HepG2 (cell line): ENCODE data around the gene SNRPD3. TPM values are rescaled to one million over a fixed set of nuclear protein-coding genes. Genes with fewer than 3 reads are reported as not detected.
A peak's percentile ranks its signal among the peaks of the same experiment; 100 is the strongest.
"Not testable (repeated sequence)": the region's sequence is repeated elsewhere in the genome, so short reads cannot be mapped to it uniquely, and the experiment has no call there.

ENCODE experiments used
- ATAC-seq: fragments of 200-7000 bp; cut with Tn5 transposase; 3 replicates; pipeline ENCODE4 v1.9.1; 2020; ENCODE audit warnings: mild to moderate bottlenecking, moderate library complexity
- BruUV-seq: library from RNA; stranded (reverse); fragments of 400-500 nt; replicated peaks from 2 replicates; lab custom pipeline; 2021; lab: Mats Ljungman, UMichigan
- CTCF ChIA-PET: fragments of 300-600 bp; formaldehyde crosslinking; extraction: SDS; loops from one replicate; lab custom pipeline; 2021; ENCODE audit warnings: low total read pairs, inconsistent platforms, low intra/inter-chr PET ratio; lab: Yijun Ruan, JAX
- POLR2A ChIA-PET: fragments of 350-600 bp; sonication (Branson Sonifier 250); formaldehyde crosslinking; loops from one replicate; lab custom pipeline; 2020; ENCODE audit warnings: antibody characterized with exemption, inconsistent platforms; lab: Yijun Ruan, JAX
- DNase-seq: peaks from one replicate; pipeline ENCODE4 v3.0.0-alpha.2; 2015; ENCODE audit warnings: low spot score
- FAIRE-seq: peaks from 3 replicates; lab custom pipeline; 2011; peaks lifted over from hg19 to GRCh38; lab: Jason Lieb, UNC
- H2AFZ ChIP-seq: one replicate; pipeline ENCODE4 v1.6.1; 2011; ENCODE audit warnings: low read length, inconsistent platforms
- H3K27ac ChIP-seq: fragments of 300-600 bp; 3 replicates; pipeline ENCODE4 v1.8.0; 2011; ENCODE audit warnings: mixed run types, mild to moderate bottlenecking, mixed read lengths, low read length, inconsistent platforms; ENCODE audit not compliant: insufficient read depth; ENCODE audit errors: extremely low read length
- H3K27me3 ChIP-seq, 2 experiments: fragments of 200-600 bp in 1 of 2; 2 replicates in 1 of 2; 3 replicates in 1 of 2; pipeline versions ENCODE4 v1.6.0 to v1.8.0; 2011; ENCODE audit warnings: low read length in 2 of 2, mild to moderate bottlenecking in 2 of 2, moderate library complexity in 2 of 2, inconsistent platforms in 1 of 2; ENCODE audit not compliant: insufficient read depth in 2 of 2, control insufficient read depth in 1 of 2
- H3K36me3 ChIP-seq, 2 experiments: fragments of 200-600 bp in 1 of 2; replicated peaks in 1 of 2; 2 replicates in 1 of 2; 3 replicates in 1 of 2; pipeline versions ENCODE4 v1.5.1 to v1.8.0; 2011; ENCODE audit warnings: low read length in 2 of 2, inconsistent platforms in 1 of 2; ENCODE audit not compliant: insufficient read depth in 2 of 2, control insufficient read depth in 1 of 2
- H3K4me1 ChIP-seq: 2 replicates; pipeline ENCODE4 v1.5.1; 2012; ENCODE audit warnings: low read length, inconsistent platforms; ENCODE audit not compliant: insufficient read depth
- H3K4me2 ChIP-seq: 2 replicates; pipeline ENCODE4 v1.6.0; 2011; ENCODE audit warnings: low read depth, low read length, inconsistent platforms
- H3K4me3 ChIP-seq, 3 experiments: fragments of 200-600 bp in 1 of 3; sonication (generic), shearing (Covaris generic) in 1 of 3; replicated peaks in 1 of 3; 2 replicates each; pipeline ENCODE4 v1.5.1; 2011 to 2016; ENCODE audit warnings: low read length in 3 of 3, inconsistent platforms in 2 of 3, low read depth in 2 of 3, mild to moderate bottlenecking in 2 of 3, control low read depth in 1 of 3, mixed read lengths in 1 of 3; ENCODE audit not compliant: insufficient read depth in 1 of 3
- H3K79me2 ChIP-seq: one replicate; pipeline ENCODE4 v1.6.1; 2011; ENCODE audit warnings: low read length, inconsistent platforms; ENCODE audit not compliant: insufficient read depth
- H3K9ac ChIP-seq: 2 replicates; pipeline ENCODE4 v1.6.0; 2011; ENCODE audit warnings: mild to moderate bottlenecking, low read depth, low read length, inconsistent platforms; ENCODE audit not compliant: insufficient read depth
- H3K9me3 ChIP-seq: 2 replicates; pipeline ENCODE4 v1.5.1; 2012; ENCODE audit warnings: mild to moderate bottlenecking, low read length
- H4K20me1 ChIP-seq: 2 replicates; pipeline ENCODE4 v1.6.0; 2011; ENCODE audit warnings: inconsistent platforms, mild to moderate bottlenecking, low read length, moderate library complexity; ENCODE audit not compliant: insufficient read depth
- BHLHE40 ChIP-seq: IDR thresholded peaks from 2 replicates; pipeline ENCODE4 v1.6.1; 2011; ENCODE audit warnings: low read length, improper control_type of control experiment
- CEBPG ChIP-seq: IDR thresholded peaks from 2 replicates; pipeline ENCODE4 v1.6.1; 2016
- GATAD2A ChIP-seq: IDR thresholded peaks from 2 replicates; pipeline ENCODE4 v1.6.1; 2016
- HOXA3 ChIP-seq: sonication (generic); formaldehyde crosslinking; IDR thresholded peaks from 2 replicates; pipeline ENCODE4 v1.5.0; 2020; ENCODE audit warnings: missing genetic modification reagents
- MYC ChIP-seq: sonication (generic); formaldehyde crosslinking; IDR thresholded peaks from 2 replicates; pipeline ENCODE4 v1.9.0; 2021; ENCODE audit warnings: missing genetic modification reagents, borderline replicate concordance
- RXRB ChIP-seq: IDR thresholded peaks from 2 replicates; pipeline ENCODE4 v1.6.1; 2016; ENCODE audit warnings: borderline replicate concordance, missing genetic modification reagents, missing compliant biosample characterization
- SAP130 ChIP-seq: IDR thresholded peaks from 2 replicates; pipeline ENCODE4 v1.6.1; 2016; ENCODE audit warnings: low read depth
- ZFY ChIP-seq: sonication (generic); formaldehyde crosslinking; IDR thresholded peaks from 2 replicates; pipeline ENCODE4 v1.4.0; 2020; ENCODE audit warnings: missing genetic modification reagents
- WGBS: methylation state at CpG from one replicate; pipeline ENCODE4 v1.1.6; 2017; ENCODE audit warnings: low lambda C conversion rate; 5-methylcytosine and 5-hydroxymethylcytosine counted together
- in situ Hi-C: cut with HindIII; loops from 2 replicates; pipeline ENCODE4 v1.10.0; 2017; ENCODE audit warnings: low pct_unique_long_range_greater_than_20kb; ENCODE audit not compliant: extremely low pct_ligation_motif_present
- intact Hi-C: fragments of 100-400 bp; cut with micrococcal nuclease; formaldehyde crosslinking; loops from one replicate; pipeline ENCODE4 v1.10.0; 2022; ENCODE audit not compliant: unreplicated experiment
- polyA plus RNA-seq, 8 experiments: library from polyadenylated mRNA; depleted of rRNA in 3 of 8; stranded (reverse) in 7 of 8; unstranded in 1 of 8; fragments of >200 nt; fragmentation: Illumina TruSeq in 4 of 8; extraction: Trizol in 4 of 8; gene quantifications; 2 replicates each; pipeline versions ENCODE4 v1.2.1 to v1.2.3, GENCODE V29; 2011 to 2016; ENCODE audit warnings: low read depth in 4 of 8, missing spikeins in 1 of 8, mixed read lengths in 1 of 8; ENCODE audit not compliant: insufficient read depth in 1 of 8
- total RNA-seq, 5 experiments: library from RNA; depleted of rRNA; stranded (reverse); fragments of >200 nt; fragmentation: Illumina TruSeq; extraction: Trizol; gene quantifications; 2 replicates each; pipeline ENCODE4 v1.2.3, GENCODE V29; 2016; ENCODE audit warnings: low read depth in 1 of 5
- TF ChIP-seq, protein P1 (sequence below): sonication (generic); formaldehyde crosslinking; IDR thresholded peaks from 2 replicates; pipeline ENCODE4 v1.5.1; 2020; ENCODE audit warnings: mild to moderate bottlenecking, missing genetic modification reagents, moderate library complexity
- TF ChIP-seq, protein P2 (sequence below): sonication (generic); formaldehyde crosslinking; IDR thresholded peaks from 2 replicates; pipeline ENCODE4 v1.4.0; 2020; ENCODE audit warnings: missing genetic modification reagents
- TF ChIP-seq, protein P3 (sequence below): sonication (generic); formaldehyde crosslinking; IDR thresholded peaks from 2 replicates; pipeline ENCODE4 v1.5.0; 2020; ENCODE audit warnings: mild to moderate bottlenecking, missing genetic modification reagents, moderate library complexity

The SNRPD3 gene
- total and polyA plus RNA-seq, 2 of the 13 experiments (the other 11 are each of a cell fraction or from before 2014, with no cell fraction given): 110 to 209 TPM

DNA sequence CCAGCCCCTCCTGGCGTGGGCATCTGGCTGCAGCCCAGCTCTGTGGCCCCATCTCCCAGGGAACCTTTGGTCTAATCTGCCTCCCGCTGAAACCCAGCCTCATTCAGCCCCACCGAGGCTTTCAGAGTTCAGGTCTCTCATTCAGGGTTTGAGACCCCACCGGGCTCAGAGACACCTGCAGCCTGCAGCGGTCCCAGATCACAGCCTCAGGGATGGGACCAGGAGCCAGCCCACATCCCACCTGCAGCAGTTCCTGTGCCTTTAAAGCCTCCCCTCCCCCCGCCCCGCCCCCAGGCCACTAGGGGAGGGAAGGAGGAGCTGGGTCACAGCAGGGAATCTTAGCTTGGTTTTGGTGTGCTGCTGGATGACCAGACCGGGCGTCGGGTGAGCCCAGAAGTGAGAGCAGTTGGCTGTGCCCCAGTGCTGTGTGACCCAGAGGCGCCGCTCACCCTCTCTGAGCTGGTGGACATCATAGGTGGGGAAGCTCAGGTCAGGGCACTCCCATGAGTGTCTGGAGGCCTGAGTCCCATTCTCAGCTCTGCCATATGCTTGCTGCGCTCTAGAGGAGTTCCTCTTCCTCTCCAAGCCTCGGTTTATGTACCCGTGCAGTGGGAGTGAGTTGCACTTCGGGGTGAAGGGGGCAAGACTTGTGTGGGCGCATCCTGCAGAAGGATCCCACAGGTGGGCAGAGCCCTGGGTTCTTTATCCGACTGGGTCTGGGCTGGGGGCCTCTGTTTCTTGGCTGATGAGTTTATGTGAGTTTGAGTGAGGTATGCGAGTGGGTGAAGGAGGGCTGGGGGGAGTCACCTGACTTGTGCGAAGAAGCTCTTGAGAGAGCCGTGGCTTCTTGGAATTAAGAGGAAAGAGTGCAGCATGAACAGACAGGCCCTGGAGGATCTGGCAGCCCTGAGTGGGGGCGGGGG is 47.3 kb downstream of the SNRPD3 start, which contains the start of gene GGT1 (continued):
- TF ChIP-seq, protein P1, sequence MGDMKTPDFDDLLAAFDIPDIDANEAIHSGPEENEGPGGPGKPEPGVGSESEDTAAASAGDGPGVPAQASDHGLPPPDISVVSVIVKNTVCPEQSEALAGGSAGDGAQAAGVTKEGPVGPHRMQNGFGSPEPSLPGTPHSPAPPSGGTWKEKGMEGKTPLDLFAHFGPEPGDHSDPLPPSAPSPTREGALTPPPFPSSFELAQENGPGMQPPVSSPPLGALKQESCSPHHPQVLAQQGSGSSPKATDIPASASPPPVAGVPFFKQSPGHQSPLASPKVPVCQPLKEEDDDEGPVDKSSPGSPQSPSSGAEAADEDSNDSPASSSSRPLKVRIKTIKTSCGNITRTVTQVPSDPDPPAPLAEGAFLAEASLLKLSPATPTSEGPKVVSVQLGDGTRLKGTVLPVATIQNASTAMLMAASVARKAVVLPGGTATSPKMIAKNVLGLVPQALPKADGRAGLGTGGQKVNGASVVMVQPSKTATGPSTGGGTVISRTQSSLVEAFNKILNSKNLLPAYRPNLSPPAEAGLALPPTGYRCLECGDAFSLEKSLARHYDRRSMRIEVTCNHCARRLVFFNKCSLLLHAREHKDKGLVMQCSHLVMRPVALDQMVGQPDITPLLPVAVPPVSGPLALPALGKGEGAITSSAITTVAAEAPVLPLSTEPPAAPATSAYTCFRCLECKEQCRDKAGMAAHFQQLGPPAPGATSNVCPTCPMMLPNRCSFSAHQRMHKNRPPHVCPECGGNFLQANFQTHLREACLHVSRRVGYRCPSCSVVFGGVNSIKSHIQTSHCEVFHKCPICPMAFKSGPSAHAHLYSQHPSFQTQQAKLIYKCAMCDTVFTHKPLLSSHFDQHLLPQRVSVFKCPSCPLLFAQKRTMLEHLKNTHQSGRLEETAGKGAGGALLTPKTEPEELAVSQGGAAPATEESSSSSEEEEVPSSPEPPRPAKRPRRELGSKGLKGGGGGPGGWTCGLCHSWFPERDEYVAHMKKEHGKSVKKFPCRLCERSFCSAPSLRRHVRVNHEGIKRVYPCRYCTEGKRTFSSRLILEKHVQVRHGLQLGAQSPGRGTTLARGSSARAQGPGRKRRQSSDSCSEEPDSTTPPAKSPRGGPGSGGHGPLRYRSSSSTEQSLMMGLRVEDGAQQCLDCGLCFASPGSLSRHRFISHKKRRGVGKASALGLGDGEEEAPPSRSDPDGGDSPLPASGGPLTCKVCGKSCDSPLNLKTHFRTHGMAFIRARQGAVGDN: peak; percentile 20; the same call in 1 of the 2 replicates

DNA sequence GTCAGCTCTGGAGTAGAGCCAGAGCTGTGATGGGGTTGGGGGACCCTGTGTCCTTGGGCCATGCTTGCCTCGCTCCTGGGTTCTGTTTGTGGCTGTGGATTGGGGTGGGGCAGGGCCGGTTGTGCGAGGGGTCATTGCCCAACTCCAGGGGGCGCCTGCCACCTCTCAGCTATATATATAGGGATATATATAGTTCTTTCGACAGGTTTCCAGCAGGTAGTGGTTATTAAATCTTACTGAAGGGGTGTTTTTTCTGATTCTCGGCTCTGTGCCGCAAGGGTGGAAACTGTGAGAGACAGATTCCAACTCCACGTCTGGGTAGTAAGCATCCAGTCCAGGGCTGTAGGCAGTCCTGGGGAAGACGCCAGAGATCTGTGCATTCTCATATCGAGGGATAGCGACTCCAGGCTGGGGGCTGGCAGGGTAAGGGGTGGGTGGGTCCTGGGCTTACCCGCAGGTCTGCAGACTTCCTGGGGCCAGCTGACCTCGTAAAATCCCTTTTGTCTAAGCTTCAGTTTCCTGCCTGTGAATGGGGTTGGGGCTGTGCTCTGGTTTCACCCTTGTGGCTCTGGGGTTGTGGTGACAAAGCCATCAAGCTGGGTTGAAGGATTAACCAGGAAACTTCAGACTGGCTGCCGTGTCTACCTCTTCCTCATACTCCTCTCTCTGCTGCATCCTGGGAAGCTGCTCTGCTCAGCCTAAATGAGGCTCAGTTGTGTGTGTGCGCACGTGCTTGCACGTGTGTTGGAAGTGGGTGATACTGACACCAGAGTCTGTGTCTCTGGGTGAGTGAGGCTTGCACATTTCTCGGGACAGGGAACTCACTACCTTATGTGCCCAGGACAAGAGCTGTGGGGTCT is 48.2 kb downstream of the SNRPD3 start:
- DNase-seq, in situ Hi-C loops, H4K20me1 ChIP-seq, FAIRE-seq, H3K79me2 ChIP-seq, CTCF ChIA-PET, H3K27me3 ChIP-seq, BruUV-seq, H3K36me3 ChIP-seq, H3K9me3 ChIP-seq: not testable (repeated sequence)
- POLR2A ChIA-PET: interaction anchor here (1.1 to 4.1 kb wide), 6 partner anchors 10 to 50 kb away, joined by 4 to 76 read pairs (median 8); partner anchors contain the start of genes GUCD1 and LRRC75B
- Histone ChIP-seq H3K4me2 (peak overlapping the region; percentile 58; the same call in 1 of the 2 replicates), H3K27ac (peak overlapping the region; percentile 75), H3K9ac (peak overlapping the region; percentile 64), H3K4me1 (peaks cover 37% of the 10 kb centered on the region), H3K4me3 (peak overlapping the region; percentile 52 to 80 (median 68); a peak in 5 of 6 replicates), H2AFZ (peak overlapping the region; percentile 54)
- WGBS: 2% methylated on average over 10 of the region's 18 CpGs
- peak; percentile 61 for ATAC-seq
- intact Hi-C loops: loop anchor here (2.0 kb wide), 1 partner anchor 53 kb away; no protein-coding TSS in a partner anchor
- TF ChIP-seq ZFY (CRISPR knock-in tag) (0 out of 2 replicates have a peak, but pooled peaks have one; percentile 20), BHLHE40 (peak; percentile 47; the same call in 1 of the 2 replicates), HOXA3 (CRISPR knock-in tag) (0 out of 2 replicates have a peak, but pooled peaks have one; percentile 8), RXRB (CRISPR knock-in tag) (0 out of 2 replicates have a peak, but pooled peaks have one; percentile 8), MYC (CRISPR knock-in tag) (0 out of 2 replicates have a peak, but pooled peaks have one; percentile 38), CEBPG (CRISPR knock-in tag) (peak; percentile 57), GATAD2A (CRISPR knock-in tag) (peak; percentile 33; the same call in 1 of the 2 replicates), SAP130 (CRISPR knock-in tag) (0 out of 2 replicates have a peak, but pooled peaks have one; percentile 25)
- TF ChIP-seq, protein P2, sequence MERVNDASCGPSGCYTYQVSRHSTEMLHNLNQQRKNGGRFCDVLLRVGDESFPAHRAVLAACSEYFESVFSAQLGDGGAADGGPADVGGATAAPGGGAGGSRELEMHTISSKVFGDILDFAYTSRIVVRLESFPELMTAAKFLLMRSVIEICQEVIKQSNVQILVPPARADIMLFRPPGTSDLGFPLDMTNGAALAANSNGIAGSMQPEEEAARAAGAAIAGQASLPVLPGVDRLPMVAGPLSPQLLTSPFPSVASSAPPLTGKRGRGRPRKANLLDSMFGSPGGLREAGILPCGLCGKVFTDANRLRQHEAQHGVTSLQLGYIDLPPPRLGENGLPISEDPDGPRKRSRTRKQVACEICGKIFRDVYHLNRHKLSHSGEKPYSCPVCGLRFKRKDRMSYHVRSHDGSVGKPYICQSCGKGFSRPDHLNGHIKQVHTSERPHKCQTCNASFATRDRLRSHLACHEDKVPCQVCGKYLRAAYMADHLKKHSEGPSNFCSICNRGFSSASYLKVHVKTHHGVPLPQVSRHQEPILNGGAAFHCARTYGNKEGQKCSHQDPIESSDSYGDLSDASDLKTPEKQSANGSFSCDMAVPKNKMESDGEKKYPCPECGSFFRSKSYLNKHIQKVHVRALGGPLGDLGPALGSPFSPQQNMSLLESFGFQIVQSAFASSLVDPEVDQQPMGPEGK (CRISPR knock-in tag): 0 out of 2 replicates have a peak, but pooled peaks have one; percentile 21
- TF ChIP-seq, protein P3, sequence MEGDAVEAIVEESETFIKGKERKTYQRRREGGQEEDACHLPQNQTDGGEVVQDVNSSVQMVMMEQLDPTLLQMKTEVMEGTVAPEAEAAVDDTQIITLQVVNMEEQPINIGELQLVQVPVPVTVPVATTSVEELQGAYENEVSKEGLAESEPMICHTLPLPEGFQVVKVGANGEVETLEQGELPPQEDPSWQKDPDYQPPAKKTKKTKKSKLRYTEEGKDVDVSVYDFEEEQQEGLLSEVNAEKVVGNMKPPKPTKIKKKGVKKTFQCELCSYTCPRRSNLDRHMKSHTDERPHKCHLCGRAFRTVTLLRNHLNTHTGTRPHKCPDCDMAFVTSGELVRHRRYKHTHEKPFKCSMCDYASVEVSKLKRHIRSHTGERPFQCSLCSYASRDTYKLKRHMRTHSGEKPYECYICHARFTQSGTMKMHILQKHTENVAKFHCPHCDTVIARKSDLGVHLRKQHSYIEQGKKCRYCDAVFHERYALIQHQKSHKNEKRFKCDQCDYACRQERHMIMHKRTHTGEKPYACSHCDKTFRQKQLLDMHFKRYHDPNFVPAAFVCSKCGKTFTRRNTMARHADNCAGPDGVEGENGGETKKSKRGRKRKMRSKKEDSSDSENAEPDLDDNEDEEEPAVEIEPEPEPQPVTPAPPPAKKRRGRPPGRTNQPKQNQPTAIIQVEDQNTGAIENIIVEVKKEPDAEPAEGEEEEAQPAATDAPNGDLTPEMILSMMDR: peak; percentile 53
